PC-3 (cell line): ENCODE results near the gene DIS3L2.

Experiments
- EZH2 ChIP-seq: fragments of 300-600 bp; sonication (generic); IDR thresholded peaks from one replicate; pipeline ENCODE4 v1.6.1; 2017; ENCODE audit warnings: antibody characterized with exemption, mild to moderate bottlenecking, low read length; ENCODE audit not compliant: unreplicated experiment
- TF ChIP-seq, protein P1 (sequence below): fragments of 300-600 bp; sonication (generic); conservative IDR thresholded peaks from 2 replicates; pipeline ENCODE4 v1.5.1; 2017; ENCODE audit warnings: antibody characterized with exemption, low read depth, mild to moderate bottlenecking, low read length

DNA sequence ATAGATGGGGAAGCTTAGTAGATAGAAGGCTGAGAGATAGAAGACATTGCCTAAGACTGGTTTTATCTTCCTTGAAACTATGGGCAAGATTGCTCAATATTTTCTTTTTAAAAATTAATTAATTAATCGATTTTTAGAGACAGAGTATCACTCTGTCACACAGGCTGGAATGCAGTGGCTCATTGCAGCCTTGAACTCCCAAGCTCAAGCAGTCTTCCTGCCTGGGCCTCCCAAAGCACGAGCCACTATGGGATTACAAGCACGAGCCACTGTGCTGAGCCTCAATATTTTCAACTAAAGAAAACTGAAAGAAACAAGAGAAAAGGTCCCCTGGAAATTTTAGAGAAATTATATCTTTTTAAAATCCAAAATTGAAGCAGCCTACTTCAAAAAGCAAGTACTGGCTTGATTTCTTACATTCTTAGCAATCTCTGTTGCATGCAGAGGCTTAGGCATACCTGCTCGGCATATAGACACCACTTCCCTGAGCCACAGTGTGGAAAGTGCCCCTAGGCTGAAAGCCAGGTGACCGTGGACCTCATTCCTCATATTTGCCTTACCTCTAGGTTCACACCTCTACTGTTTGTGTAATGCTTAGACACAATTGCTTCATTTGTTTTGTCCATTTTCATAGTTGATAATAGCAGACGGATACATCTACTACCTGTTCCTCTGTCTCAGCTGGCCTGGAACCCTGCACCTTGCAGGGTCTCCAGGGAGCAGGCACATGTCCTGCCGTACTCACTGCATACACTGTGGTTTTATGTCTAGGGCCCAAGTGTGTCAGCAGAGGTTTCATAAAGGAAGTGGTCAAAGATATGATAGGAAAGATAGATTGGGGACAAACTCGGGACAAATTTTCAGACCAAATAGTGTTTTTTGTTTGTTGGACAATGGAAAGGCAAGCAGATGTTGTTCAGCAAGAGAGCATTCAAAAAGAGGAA, 250.5 kb downstream of the DIS3L2 start:
- TF ChIP-seq, protein P1, sequence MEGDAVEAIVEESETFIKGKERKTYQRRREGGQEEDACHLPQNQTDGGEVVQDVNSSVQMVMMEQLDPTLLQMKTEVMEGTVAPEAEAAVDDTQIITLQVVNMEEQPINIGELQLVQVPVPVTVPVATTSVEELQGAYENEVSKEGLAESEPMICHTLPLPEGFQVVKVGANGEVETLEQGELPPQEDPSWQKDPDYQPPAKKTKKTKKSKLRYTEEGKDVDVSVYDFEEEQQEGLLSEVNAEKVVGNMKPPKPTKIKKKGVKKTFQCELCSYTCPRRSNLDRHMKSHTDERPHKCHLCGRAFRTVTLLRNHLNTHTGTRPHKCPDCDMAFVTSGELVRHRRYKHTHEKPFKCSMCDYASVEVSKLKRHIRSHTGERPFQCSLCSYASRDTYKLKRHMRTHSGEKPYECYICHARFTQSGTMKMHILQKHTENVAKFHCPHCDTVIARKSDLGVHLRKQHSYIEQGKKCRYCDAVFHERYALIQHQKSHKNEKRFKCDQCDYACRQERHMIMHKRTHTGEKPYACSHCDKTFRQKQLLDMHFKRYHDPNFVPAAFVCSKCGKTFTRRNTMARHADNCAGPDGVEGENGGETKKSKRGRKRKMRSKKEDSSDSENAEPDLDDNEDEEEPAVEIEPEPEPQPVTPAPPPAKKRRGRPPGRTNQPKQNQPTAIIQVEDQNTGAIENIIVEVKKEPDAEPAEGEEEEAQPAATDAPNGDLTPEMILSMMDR = no peak
- TF ChIP-seq EZH2 = no peak
